ENCODE measurements around the gene ARHGEF2. TPM values are rescaled to one million over a fixed set of nuclear protein-coding genes. Genes with fewer than 3 reads are reported as not detected.

The ARHGEF2 gene
- total RNA-seq, 2 donors from 2014 or later, result 162 to 166 TPM

DNA sequence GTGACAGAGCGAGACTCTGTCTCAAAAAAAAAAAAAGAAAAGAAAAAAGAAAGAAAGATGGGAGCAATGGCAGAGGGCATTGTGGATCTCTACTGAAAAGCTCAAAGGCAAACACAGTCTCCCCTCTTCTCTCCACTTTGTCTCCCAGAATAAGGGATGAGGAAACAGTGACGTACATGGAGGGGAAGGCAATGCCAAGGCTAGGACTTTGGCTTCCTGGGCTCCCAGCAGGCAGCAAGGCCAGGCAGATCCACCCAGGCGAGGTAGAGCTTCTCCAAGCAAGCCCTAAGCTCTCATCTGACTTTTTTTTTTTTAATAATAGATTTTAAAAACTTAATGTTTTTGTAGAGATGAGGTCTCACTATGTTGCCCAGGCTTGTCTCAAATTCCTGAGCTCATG lies 4.6 kb downstream of the ARHGEF2 start:
- H3K27ac ChIP-seq, result peak overlapping the region; percentile 96 to 97
- peak overlapping the region; percentile 95 for H3K4me3 ChIP-seq
- ATAC-seq (ENCODE audit: insufficient number of reproducible peaks, low FRiP score, low read depth), result no peak
- H3K4me1 ChIP-seq (ENCODE audit: control insufficient read depth in 1 of 2, low read depth in 2 of 2), result peaks cover 55 to 74% of the 10 kb centered on the region in 2 donors
- DNase-seq (ENCODE audit: low spot score), result no peak
- H3K9me3 ChIP-seq, result no peaks in the 10 kb centered on the region
- no peaks in the 10 kb centered on the region for H3K27me3 ChIP-seq (replicated peaks; ENCODE audit: insufficient read depth)
- peaks cover 12% of the 10 kb centered on the region for H3K36me3 ChIP-seq
- no peak for TF ChIP-seq CTCF (IDR thresholded peaks at IDR 0.05)

DNA sequence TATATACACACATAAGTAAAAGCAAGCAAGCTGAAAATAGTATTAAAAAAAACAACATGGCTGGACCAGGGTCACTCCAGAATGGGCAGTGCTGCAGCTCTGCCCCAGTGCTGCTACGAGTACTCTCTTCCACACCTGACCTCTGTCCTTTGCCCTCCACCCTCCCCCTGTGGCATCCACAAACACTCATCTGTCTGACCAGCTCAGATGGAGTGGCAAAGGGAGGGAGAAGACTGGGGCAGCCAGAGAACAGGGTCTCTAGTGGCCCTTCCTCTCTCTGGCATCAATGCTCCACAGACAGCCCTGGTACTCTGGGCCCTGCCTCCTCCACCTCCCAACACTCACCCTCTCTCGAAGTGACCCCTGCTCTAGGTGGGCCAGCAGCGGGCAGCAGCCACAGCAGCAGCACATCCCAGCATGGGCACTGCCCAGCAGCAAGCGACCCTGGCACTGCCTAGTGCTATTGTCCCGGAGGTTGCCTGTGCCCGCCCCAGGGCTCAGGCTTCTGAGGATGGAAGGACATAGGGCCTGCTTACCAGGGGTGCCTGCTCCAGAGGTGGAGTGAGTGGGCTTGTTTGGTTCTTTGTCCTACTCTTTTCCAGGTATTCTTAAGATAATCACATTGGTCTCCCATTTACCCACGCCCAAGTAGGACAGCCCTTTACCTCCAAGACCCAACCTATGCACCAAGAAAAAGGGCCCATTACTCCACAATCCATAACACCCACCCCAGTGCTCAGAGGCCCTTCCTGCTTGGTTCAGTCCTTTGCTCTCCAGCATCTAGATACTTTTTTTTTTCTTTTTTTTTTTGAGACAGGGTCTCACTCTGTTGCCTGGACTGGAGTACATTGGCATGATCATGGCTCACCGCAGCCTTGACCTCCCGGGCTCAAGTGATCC lies 6.2 kb downstream of the ARHGEF2 start:
- Histone ChIP-seq H3K9me3 (no peaks in the 10 kb centered on the region), H3K27me3 (replicated peaks; ENCODE audit: insufficient read depth) (no peaks in the 10 kb centered on the region), H3K4me3 (no peak overlapping the region), H3K4me1 (ENCODE audit: control insufficient read depth in 1 of 2, low read depth in 2 of 2) (peaks cover 71 to 88% of the 10 kb centered on the region in 2 donors), H3K27ac (peak overlapping the region; percentile 13 to 96), H3K36me3 (peaks cover 20% of the 10 kb centered on the region)
- no peak for ATAC-seq (ENCODE audit: insufficient number of reproducible peaks, low FRiP score, low read depth)
- no peak for TF ChIP-seq CTCF (IDR thresholded peaks at IDR 0.05)
- DNase-seq (ENCODE audit: low spot score), result no peak

DNA sequence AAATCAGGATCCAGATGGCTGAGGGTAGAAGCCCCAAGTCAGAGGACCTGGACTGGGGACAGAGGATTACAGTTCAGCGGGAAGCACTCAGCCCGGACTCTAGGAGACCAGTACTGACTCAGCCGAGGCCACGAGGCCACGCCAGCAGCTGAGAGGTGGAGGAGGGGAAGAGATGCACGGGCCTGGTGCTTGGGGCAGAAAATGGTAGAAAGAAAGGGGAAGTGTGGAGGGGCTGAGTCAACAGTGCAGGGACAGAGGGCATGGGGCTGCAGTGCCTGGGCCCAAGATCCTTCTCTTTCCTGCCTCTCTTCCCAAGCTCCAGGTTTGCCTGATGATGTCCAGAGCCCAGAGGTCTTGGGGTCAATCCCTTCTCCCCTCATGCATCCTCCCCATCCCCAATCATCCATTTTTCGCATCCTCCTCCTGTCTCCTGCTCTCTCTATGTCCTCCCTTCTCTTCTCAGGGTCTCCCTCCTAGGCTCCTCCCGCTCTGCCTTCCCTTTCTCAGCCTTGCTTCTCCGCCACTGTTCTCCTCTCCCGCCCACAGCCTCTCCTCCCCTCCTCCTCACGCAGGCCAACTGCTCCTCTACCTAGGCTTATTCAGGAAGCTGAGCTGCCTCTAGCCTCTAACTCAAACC lies 7.7 kb downstream of the ARHGEF2 start:
- Histone ChIP-seq H3K27me3 (replicated peaks; ENCODE audit: insufficient read depth) (no peaks in the 10 kb centered on the region), H3K4me3 (peak overlapping the region; percentile 40), H3K9me3 (no peaks in the 10 kb centered on the region), H3K27ac (peak overlapping the region; percentile 66 to 75), H3K36me3 (peaks cover 34% of the 10 kb centered on the region), H3K4me1 (ENCODE audit: control insufficient read depth in 1 of 2, low read depth in 2 of 2) (peaks cover 74 to 89% of the 10 kb centered on the region in 2 donors)
- DNase-seq (ENCODE audit: low spot score) (peak; percentile 68), ATAC-seq (ENCODE audit: insufficient number of reproducible peaks, low FRiP score, low read depth) (peak; percentile 21)
- TF ChIP-seq CTCF (IDR thresholded peaks at IDR 0.05), result no peak

DNA sequence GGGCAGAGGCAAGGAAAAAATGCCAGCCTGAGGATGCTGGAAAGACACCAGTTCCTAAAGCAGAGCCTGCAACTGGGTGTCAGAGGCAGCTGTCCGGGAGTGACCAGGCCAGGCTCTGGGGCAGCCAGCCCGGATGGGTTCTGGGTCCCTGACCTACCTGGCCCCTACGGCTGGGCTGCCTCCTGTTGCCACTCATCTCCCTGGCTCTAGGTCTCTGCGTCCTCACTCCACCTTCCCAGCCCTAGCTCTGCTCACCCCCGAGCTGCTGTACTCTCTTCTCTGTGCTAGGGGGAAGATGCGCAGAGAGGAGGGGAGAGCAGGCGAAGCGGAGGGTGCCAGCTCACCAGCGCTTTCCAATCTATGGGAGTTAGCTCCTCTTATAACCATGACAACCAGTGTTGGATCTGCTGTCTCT lies 9.0 kb downstream of the ARHGEF2 start:
- Histone ChIP-seq H3K4me3 (no peak overlapping the region), H3K27me3 (replicated peaks; ENCODE audit: insufficient read depth) (no peaks in the 10 kb centered on the region), H3K36me3 (peaks cover 44% of the 10 kb centered on the region)

More for the DNA sequence above, 9.0 kb downstream of the ARHGEF2 start:
- Histone ChIP-seq H3K4me1 (ENCODE audit: control insufficient read depth in 1 of 2, low read depth in 2 of 2) (peaks cover 61 to 76% of the 10 kb centered on the region in 2 donors), H3K27ac (peak overlapping the region; percentile 66 to 75), H3K9me3 (no peaks in the 10 kb centered on the region)
- DNase-seq (ENCODE audit: low spot score) (no peak), ATAC-seq (ENCODE audit: insufficient number of reproducible peaks, low FRiP score, low read depth) (no peak)
- TF ChIP-seq CTCF (IDR thresholded peaks at IDR 0.05), result no peak

Data from thoracic aorta (tissue), 2 donors.